Left forelimb (tissue), 1 donor: ENCODE results near the gene LTN1.
"Not testable (repeated sequence)": the region's sequence is repeated elsewhere in the genome, so short reads cannot be mapped to it uniquely, and the experiment has no call there.

ENCODE experiments used
- DNase-seq: peaks from one replicate; pipeline ENCODE4 v3.0.0-alpha.2; 2018; ENCODE audit warnings: low spot score

The LTN1 gene

GRCh38 chr21:28979092-28979491, 13.6 kb downstream of the LTN1 start:
- DNase-seq = no peak

- no peak for DNase-seq
These were observed 17.3 kb downstream of the LTN1 start for GRCh38 chr21:28975397-28975796.

GRCh38 chr21:28974531-28975227, 18.0 kb downstream of the LTN1 start:
- no peak for DNase-seq

- DNase-seq = no peak
These were observed 20.3 kb downstream of the LTN1 start for GRCh38 chr21:28972398-28972797.

- no peak for DNase-seq
These were observed 21.5 kb downstream of the LTN1 start for GRCh38 chr21:28971171-28971570.

- no peak for DNase-seq
These were observed 28.8 kb downstream of the LTN1 start for GRCh38 chr21:28963831-28964230.

GRCh38 chr21:28962465-28962864, 30.2 kb downstream of the LTN1 start:
- no peak for DNase-seq

- DNase-seq = no peak
These were observed 30.8 kb downstream of the LTN1 start for GRCh38 chr21:28961927-28962326.

- no peak for DNase-seq
These were observed 32.4 kb downstream of the LTN1 start for GRCh38 chr21:28960245-28960644.

- no peak for DNase-seq
These were observed 33.1 kb downstream of the LTN1 start for GRCh38 chr21:28959367-28960099.

- no peak for DNase-seq
These were observed 39.4 kb downstream of the LTN1 start for GRCh38 chr21:28953247-28953646.

- no peak for DNase-seq
These were observed 40.0 kb downstream of the LTN1 start for GRCh38 chr21:28952686-28953085.

- DNase-seq = no peak
These were observed 43.4 kb downstream of the LTN1 start for GRCh38 chr21:28949318-28949717.

- no peak for DNase-seq
These were observed 48.4 kb downstream of the LTN1 start for GRCh38 chr21:28944296-28944695.

GRCh38 chr21:28943631-28944030, 49.0 kb downstream of the LTN1 start:
- no peak for DNase-seq

- DNase-seq = no peak
These were observed 54.0 kb downstream of the LTN1 start for GRCh38 chr21:28938726-28939125.

GRCh38 chr21:28937737-28938136, 54.9 kb downstream of the LTN1 start:
- DNase-seq = no peak

- no peak for DNase-seq
These were observed 56.0 kb downstream of the LTN1 start for GRCh38 chr21:28936721-28937120.

- DNase-seq = no peak
These were observed 56.6 kb downstream of the LTN1 start for GRCh38 chr21:28936036-28936435.

- DNase-seq = no peak
These were observed 60.0 kb downstream of the LTN1 start for GRCh38 chr21:28932717-28933116.

- DNase-seq = not testable (repeated sequence)
These were observed 60.8 kb downstream of the LTN1 start for GRCh38 chr21:28931708-28932372.

- no peak for DNase-seq
These were observed 63.9 kb downstream of the LTN1 start for GRCh38 chr21:28928578-28929420.
